Type B pancreatic cell (in vitro differentiated cells): ENCODE results near the gene OTOF. TPM values are rescaled to one million over a fixed set of nuclear protein-coding genes. Genes with fewer than 3 reads are reported as not detected.

Experiments used
- DNase-seq: peaks from one replicate; pipeline ENCODE4 v3.0.0; 2021; ENCODE audit warnings: mixed read lengths; ENCODE audit not compliant: unreplicated experiment; ENCODE audit errors: extremely low spot score
- H3K27ac Mint-ChIP-seq: 2 replicates; pipeline ENCODE4 v1.8.0; 2021; ENCODE audit warnings: mild to moderate bottlenecking, mixed read lengths
- H3K27me3 Mint-ChIP-seq: 2 replicates; pipeline ENCODE4 v1.8.0; 2021; ENCODE audit warnings: mixed read lengths
- H3K36me3 Mint-ChIP-seq: 2 replicates; pipeline ENCODE4 v1.8.0; 2021; ENCODE audit warnings: mixed read lengths
- H3K4me1 Mint-ChIP-seq: one replicate; pipeline ENCODE4 v1.8.0; 2021; ENCODE audit warnings: mixed read lengths; ENCODE audit not compliant: unreplicated experiment
- H3K4me3 Mint-ChIP-seq: 2 replicates; pipeline ENCODE4 v1.8.0; 2021; ENCODE audit warnings: mild to moderate bottlenecking, mixed read lengths
- H3K9me3 Mint-ChIP-seq: 2 replicates; pipeline ENCODE4 v1.8.0; 2021; ENCODE audit warnings: mixed read lengths
- total RNA-seq: library from RNA; stranded (reverse); gene quantifications from 2 replicates; pipeline ENCODE4 v1.2.1, GENCODE V29; 2021; ENCODE audit warnings: low replicate concordance
- TF ChIP-seq, protein P1 (sequence below): fragments of 200-600 bp; sonication (generic); conservative IDR thresholded peaks from 2 replicates; pipeline ENCODE4 v1.5.0; 2021; ENCODE audit warnings: antibody characterized with exemption, mild to moderate bottlenecking

OTOF gene
- total RNA-seq, 1 donor from 2014 or later = 0.05 TPM

DNA sequence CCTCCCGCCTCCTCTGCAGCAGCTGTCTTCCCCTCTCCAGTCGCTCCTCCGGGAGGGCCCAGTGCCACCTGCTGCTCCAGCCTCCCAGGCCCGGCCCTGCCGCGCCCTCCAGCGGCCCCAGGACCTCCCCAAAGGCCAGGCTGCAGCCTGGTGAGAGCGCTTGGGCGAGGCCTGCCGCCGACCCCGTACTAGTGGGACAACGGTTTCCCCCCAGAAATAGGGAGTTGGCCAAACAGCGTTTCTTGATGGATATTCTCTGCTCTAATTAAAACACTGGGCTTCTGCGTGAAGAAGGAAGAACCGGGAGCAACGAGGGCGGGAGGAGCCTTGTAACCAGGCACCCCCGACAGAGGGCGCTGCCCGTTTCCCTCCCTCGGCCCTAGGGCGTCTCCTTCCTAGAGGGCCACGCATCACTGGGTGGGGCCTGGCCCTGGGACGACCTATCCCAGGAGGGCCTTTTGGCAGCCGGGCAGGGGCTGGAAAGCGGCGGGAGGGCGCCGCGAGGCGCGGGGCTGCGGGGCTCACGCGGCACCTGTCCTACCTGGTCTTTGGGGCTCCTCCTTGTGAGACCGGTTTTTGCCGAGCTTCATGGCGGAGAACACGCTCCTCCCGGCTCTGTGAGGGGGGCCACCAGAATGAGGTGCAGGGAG, 25.4 kb upstream of the OTOF start:
- Mint-ChIP-seq H3K9me3 (no peaks in the 10 kb centered on the region), H3K27me3 (peaks cover 47% of the 10 kb centered on the region), H3K27ac (peak overlapping the region; percentile 71), H3K4me1 (no peaks in the 10 kb centered on the region), H3K4me3 (peak overlapping the region; percentile 81), H3K36me3 (no peaks in the 10 kb centered on the region)
- peak; percentile 81 for DNase-seq
- TF ChIP-seq, protein P1, sequence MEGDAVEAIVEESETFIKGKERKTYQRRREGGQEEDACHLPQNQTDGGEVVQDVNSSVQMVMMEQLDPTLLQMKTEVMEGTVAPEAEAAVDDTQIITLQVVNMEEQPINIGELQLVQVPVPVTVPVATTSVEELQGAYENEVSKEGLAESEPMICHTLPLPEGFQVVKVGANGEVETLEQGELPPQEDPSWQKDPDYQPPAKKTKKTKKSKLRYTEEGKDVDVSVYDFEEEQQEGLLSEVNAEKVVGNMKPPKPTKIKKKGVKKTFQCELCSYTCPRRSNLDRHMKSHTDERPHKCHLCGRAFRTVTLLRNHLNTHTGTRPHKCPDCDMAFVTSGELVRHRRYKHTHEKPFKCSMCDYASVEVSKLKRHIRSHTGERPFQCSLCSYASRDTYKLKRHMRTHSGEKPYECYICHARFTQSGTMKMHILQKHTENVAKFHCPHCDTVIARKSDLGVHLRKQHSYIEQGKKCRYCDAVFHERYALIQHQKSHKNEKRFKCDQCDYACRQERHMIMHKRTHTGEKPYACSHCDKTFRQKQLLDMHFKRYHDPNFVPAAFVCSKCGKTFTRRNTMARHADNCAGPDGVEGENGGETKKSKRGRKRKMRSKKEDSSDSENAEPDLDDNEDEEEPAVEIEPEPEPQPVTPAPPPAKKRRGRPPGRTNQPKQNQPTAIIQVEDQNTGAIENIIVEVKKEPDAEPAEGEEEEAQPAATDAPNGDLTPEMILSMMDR = peak; percentile 93

DNA sequence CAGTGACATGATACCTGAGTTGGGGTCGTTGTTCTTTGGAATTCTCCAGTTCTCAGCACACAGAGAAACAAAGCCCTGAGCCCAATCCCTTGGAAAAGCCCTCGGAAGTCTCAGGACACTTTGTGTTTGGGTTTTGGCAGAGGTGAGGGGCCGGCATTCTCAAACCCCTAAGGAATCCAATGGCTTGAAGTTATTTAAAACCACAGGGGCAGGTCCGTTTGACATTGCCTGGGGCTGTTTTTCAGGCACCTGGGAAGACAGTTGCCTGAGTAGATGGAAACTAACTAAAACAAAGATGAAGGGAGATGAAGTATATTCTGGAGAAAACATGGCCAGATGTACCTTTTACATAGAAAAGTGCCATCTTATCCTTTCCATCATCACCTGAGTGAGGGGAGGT, 22.5 kb upstream of the OTOF start:
- Mint-ChIP-seq H3K36me3 (no peaks in the 10 kb centered on the region), H3K27me3 (peaks cover 55% of the 10 kb centered on the region), H3K4me3 (no peak overlapping the region), H3K9me3 (no peaks in the 10 kb centered on the region), H3K27ac (no peak overlapping the region), H3K4me1 (peaks cover 6% of the 10 kb centered on the region)
- no peak for DNase-seq
- TF ChIP-seq, protein P1 = no peak

DNA sequence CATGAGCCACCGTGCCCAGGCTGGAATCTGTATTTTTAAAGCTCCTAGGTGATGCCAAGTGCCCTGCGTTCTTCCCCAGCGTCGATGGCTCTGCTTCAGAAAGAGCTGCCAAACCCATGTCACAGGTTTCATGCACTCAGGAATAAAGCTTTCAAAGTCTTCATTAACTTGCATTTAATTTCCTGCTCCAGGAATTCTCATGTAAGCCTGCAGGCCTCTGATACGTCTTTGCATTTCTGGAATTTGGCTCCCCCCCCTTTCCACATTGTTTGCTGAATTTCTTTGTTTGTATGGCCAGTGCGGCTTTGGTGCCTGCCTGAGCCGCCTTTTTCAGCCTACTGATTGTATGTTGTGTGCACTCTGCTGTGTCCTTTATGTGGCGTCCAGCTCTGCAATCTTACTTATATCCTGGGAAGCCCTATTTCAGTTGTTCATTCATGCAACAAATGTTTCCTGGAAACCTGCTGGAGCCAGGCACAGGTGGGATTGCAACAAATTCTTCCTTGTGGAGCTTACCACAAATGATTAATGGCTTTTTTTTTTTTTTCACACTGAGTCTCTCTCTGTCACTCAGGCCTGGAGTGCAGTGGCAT, 17.9 kb upstream of the OTOF start:
- no peaks in the 10 kb centered on the region for H3K36me3 Mint-ChIP-seq
- H3K27ac Mint-ChIP-seq = no peak overlapping the region
- H3K4me3 Mint-ChIP-seq = no peak overlapping the region
- no peaks in the 10 kb centered on the region for H3K9me3 Mint-ChIP-seq
- H3K27me3 Mint-ChIP-seq = peaks cover 21% of the 10 kb centered on the region
- TF ChIP-seq, protein P1 = no peak
- no peak for DNase-seq
- H3K4me1 Mint-ChIP-seq = peaks cover 6% of the 10 kb centered on the region

DNA sequence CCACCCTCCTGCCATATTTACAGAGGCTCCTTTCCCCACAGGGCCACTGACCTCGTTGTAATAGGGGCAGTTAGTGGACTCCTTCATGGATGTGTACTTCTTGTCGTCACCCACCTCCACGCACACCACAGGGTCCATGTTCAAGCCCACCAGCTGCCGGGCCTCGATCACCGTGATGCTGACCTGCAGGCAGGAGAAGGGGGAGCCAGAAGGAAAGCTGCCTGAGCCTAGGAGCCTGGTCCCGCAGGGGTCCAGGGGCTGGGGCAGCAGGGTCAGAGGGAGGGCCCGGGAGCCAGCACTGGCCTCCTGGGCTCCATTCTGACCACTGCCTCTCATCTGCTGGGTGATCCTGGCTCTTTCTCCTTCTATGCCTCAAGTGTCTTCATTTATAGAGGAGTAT, 17.0 kb upstream of the OTOF start:
- Mint-ChIP-seq H3K4me1 (peaks cover 6% of the 10 kb centered on the region), H3K9me3 (no peaks in the 10 kb centered on the region), H3K36me3 (no peaks in the 10 kb centered on the region), H3K27me3 (peaks cover 18% of the 10 kb centered on the region), H3K27ac (no peak overlapping the region), H3K4me3 (no peak overlapping the region)
- DNase-seq = no peak
- TF ChIP-seq, protein P1 = no peak

DNA sequence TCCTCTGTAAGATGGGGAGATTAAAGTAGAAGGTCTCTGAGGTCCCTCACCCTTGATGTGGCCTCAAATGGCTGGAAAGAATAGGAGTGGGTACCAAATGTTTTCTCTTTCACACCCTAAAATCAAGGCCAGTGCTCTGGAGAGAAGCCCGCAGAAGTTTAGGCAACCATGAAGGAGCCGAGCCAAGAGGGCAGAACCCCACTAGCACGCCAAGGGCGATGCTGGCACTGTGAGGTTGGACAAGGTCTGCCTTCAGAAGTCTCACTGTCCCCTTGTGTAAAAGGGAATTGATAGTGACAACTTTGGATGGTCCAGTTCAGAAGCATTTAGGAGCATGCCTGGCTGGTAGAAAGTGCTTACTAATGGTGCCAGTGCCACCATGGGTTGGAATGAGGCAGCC, 16.3 kb upstream of the OTOF start:
- Mint-ChIP-seq H3K4me1 (peaks cover 6% of the 10 kb centered on the region), H3K27me3 (peaks cover 15% of the 10 kb centered on the region)

More for the DNA sequence above, 16.3 kb upstream of the OTOF start:
- Mint-ChIP-seq H3K36me3 (no peaks in the 10 kb centered on the region), H3K9me3 (no peaks in the 10 kb centered on the region), H3K4me3 (no peak overlapping the region), H3K27ac (no peak overlapping the region)
- DNase-seq = no peak
- TF ChIP-seq, protein P1 = no peak
